ENCODE results near the gene SLC7A6. TPM values are rescaled to one million over a fixed set of nuclear protein-coding genes. Genes with fewer than 3 reads are reported as not detected.
A peak's percentile ranks its signal among the peaks of the same experiment; 100 is the strongest.

The SLC7A6 gene
- total RNA-seq, 4 donors from 2014 or later: 20.6 to 145 (median 31.4) TPM

DNA sequence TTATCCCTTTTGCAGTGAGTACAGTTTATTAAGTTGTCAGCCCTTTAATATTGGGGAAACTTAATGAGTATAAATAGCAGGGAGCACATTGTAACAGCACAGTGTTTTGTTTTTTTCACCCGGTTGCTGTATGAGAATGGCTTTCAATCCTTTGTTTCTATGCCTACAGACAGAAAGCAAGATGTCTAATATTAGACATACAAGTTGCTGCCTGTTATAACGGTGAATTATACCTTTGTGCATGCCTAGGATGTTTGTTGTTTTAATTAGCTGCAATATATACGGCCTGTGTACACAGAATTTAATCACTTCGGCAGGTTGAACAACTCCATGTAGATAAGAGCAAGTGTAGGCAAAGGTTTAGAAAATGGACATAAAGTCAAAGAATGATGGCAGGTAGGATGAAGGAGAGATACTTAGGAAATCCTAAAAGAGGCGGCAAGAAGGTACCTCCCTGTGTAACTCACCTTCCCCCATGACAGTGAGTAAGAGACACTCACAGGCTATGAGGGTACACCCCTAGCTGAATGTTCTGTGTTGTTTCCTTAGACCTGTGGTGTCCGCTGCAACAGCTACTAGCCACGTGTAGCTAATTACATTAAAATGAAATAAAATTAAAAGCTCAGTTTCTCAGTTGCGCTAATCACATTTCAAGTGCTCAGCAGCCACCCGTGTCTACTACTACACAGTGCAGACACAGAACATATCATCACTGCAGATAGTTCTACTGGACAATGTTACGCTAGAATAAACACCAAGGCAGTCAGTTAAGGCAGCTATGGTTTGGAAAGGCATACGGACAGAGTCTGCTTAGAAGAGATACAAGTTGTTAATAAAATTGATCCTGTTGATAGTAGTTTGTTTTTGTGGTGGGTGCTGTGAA is 35.5 kb downstream of the SLC7A6 start:
- H3K27me3 ChIP-seq: no peaks in the 10 kb centered on the region
- no peaks in the 10 kb centered on the region for H3K9me3 ChIP-seq
- peak overlapping the region in 3 of 4 donors; percentile 19 to 52 (median 32) for H3K27ac ChIP-seq
- in situ Hi-C loops (cut with MboI; ENCODE audit: low pct_ligation_motif_present in 1 of 4, low pct_unique_long_range_greater_than_20kb in 1 of 4, low sequenced_read_pairs in 3 of 4) (no loop called here), intact Hi-C loops (cut with DNase I; ENCODE audit: low total_unique reads) (no loop called here)
- WGBS, 2 donors (ENCODE audit: low coverage in 1 of 2): 61 to 68% methylated on average over 6 to 11 of the region's 11 CpGs
- H3K36me3 ChIP-seq: peaks cover 0 to 60% (median 26%) of the 10 kb centered on the region in 4 donors
- no peak overlapping the region for H3K4me3 ChIP-seq
- peaks cover 0 to 7% (median 3%) of the 10 kb centered on the region in 4 donors for H3K4me1 ChIP-seq
- TF ChIP-seq POLR2AphosphoS5 (IDR thresholded peaks at IDR 0.05): no peak
- TF ChIP-seq POLR2A (IDR thresholded peaks at IDR 0.05): no peak
- TF ChIP-seq EP300 (IDR thresholded peaks at IDR 0.05; ENCODE audit: low read depth): no peak
- TF ChIP-seq, protein P1, sequence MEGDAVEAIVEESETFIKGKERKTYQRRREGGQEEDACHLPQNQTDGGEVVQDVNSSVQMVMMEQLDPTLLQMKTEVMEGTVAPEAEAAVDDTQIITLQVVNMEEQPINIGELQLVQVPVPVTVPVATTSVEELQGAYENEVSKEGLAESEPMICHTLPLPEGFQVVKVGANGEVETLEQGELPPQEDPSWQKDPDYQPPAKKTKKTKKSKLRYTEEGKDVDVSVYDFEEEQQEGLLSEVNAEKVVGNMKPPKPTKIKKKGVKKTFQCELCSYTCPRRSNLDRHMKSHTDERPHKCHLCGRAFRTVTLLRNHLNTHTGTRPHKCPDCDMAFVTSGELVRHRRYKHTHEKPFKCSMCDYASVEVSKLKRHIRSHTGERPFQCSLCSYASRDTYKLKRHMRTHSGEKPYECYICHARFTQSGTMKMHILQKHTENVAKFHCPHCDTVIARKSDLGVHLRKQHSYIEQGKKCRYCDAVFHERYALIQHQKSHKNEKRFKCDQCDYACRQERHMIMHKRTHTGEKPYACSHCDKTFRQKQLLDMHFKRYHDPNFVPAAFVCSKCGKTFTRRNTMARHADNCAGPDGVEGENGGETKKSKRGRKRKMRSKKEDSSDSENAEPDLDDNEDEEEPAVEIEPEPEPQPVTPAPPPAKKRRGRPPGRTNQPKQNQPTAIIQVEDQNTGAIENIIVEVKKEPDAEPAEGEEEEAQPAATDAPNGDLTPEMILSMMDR (IDR thresholded peaks at IDR 0.05): no peak
- DNase-seq: no peak

DNA sequence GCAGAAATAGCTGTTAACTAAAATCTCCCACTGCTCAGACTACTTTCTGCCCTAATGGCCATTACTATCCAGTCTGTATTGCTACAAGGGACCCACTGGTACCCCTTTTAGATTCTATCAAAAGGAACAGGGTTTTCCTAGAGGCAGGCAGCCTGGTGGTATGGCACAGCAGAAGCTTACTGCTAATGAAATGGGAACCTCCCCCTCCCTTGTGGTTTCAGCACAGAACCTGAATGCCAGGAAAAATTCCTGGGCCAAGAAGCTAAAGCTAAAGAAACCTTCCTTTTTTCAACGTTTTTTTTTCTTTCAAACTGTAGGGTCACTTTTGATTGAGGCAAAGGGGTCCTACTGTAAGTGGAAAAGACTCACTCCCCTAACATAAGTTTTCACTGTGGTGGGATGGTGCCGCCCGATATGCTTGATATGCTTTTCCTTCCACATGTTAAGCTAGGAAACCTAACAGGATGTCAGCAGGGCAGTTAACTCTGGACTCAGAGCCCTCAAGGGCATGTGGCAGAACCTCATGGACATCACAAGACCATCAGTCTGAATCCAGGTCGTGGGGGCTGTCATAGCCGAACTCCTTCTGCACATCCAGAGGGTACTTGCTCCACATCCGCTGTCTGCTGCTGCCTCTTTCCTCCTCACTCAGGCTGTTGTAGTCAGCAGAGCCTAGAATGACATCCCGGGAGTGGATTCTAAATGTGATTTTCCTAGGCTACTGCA is 36.6 kb downstream of the SLC7A6 start:
- H3K4me1 ChIP-seq: peaks cover 0 to 7% (median 3%) of the 10 kb centered on the region in 4 donors
- intact Hi-C loops (cut with DNase I; ENCODE audit: low total_unique reads) (no loop called here), in situ Hi-C loops (cut with MboI; ENCODE audit: low pct_ligation_motif_present in 1 of 4, low pct_unique_long_range_greater_than_20kb in 1 of 4, low sequenced_read_pairs in 3 of 4) (no loop called here)
- WGBS, 2 donors (ENCODE audit: low coverage in 1 of 2): 77 to 86% methylated on average over 5 to 7 of the region's 7 CpGs
- no peaks in the 10 kb centered on the region for H3K27me3 ChIP-seq
- no peak overlapping the region for H3K27ac ChIP-seq
- no peaks in the 10 kb centered on the region for H3K9me3 ChIP-seq
- peaks cover 0 to 52% (median 26%) of the 10 kb centered on the region in 4 donors for H3K36me3 ChIP-seq
- TF ChIP-seq EP300 (IDR thresholded peaks at IDR 0.05; ENCODE audit: low read depth) (no peak), POLR2AphosphoS5 (IDR thresholded peaks at IDR 0.05) (no peak), POLR2A (IDR thresholded peaks at IDR 0.05) (no peak)
- TF ChIP-seq, protein P1 (IDR thresholded peaks at IDR 0.05): no peak
- no peak overlapping the region for H3K4me3 ChIP-seq
- DNase-seq: no peak

GRCh38 chr16:68306633-68307032 is 42.3 kb downstream of the SLC7A6 start:
- intact Hi-C loops (cut with DNase I; ENCODE audit: low total_unique reads): no loop called here
- Histone ChIP-seq H3K36me3 (peaks cover 0 to 43% (median 17%) of the 10 kb centered on the region in 4 donors), H3K4me1 (peaks cover 12 to 19% (median 15%) of the 10 kb centered on the region in 4 donors), H3K27me3 (no peaks in the 10 kb centered on the region), H3K4me3 (no peak overlapping the region), H3K27ac (no peak overlapping the region), H3K9me3 (no peaks in the 10 kb centered on the region)
- in situ Hi-C loops (cut with MboI; ENCODE audit: low pct_ligation_motif_present in 1 of 4, low pct_unique_long_range_greater_than_20kb in 1 of 4, low sequenced_read_pairs in 3 of 4): no loop called here
- WGBS, 2 donors (ENCODE audit: low coverage in 1 of 2): 70 to 84% methylated on average over 2 to 3 of the region's 3 CpGs
- no peak for DNase-seq
- no peak for TF ChIP-seq POLR2A (IDR thresholded peaks at IDR 0.05)
- no peak for TF ChIP-seq EP300 (IDR thresholded peaks at IDR 0.05; ENCODE audit: low read depth)
- TF ChIP-seq, protein P1 (IDR thresholded peaks at IDR 0.05): no peak
- TF ChIP-seq POLR2AphosphoS5 (IDR thresholded peaks at IDR 0.05): no peak

DNA sequence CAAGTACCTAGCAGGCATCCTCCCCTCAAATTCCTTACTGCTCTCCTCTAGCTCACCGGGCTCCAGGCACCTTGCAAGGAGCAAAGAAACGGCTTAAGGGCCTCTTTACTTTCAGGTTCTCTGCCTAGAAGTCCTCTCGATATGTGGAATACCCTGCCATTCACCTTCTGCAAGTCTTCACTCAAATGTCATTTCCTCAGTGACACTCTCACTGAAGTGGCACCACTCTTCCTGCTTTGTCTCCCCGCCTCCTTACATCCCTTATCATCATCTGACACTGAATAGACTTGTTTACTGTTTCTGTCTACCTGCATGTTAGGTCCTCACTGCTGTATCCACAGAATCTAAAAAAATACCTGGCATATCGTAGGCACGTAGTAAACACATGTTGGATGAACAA is 45.5 kb downstream of the SLC7A6 start:
- intact Hi-C loops (cut with DNase I; ENCODE audit: low total_unique reads): no loop called here
- Histone ChIP-seq H3K27ac (peak overlapping the region; percentile 87 to 91 (median 89)), H3K9me3 (no peaks in the 10 kb centered on the region), H3K4me1 (peaks cover 16 to 28% (median 21%) of the 10 kb centered on the region in 4 donors), H3K36me3 (peaks cover 0 to 32% (median 7%) of the 10 kb centered on the region in 4 donors), H3K27me3 (no peaks in the 10 kb centered on the region), H3K4me3 (peak overlapping the region; percentile 72 to 90 (median 80))
- in situ Hi-C loops (cut with MboI; ENCODE audit: low pct_ligation_motif_present in 1 of 4, low pct_unique_long_range_greater_than_20kb in 1 of 4, low sequenced_read_pairs in 3 of 4): no loop called here
- no peak for DNase-seq
- TF ChIP-seq EP300 (IDR thresholded peaks at IDR 0.05; ENCODE audit: low read depth): no peak
- TF ChIP-seq, protein P1 (IDR thresholded peaks at IDR 0.05): no peak
- no peak for TF ChIP-seq POLR2AphosphoS5 (IDR thresholded peaks at IDR 0.05)
- no peak for TF ChIP-seq POLR2A (IDR thresholded peaks at IDR 0.05)
- WGBS, 2 donors (ENCODE audit: low coverage in 1 of 2): 30 to 41% methylated on average over 5 to 6 of the region's 6 CpGs

Measured in transverse colon (tissue), 4 donors.